Fibroblast of skin of left biceps (primary cell): ENCODE data around the gene SLAIN1.

ENCODE experiments used
- DNase-seq, 2 experiments: peaks; one replicate each; pipeline ENCODE4 v3.0.0-alpha.2; 2013; ENCODE audit warnings: low read depth in 2 of 2

The SLAIN1 gene

DNA sequence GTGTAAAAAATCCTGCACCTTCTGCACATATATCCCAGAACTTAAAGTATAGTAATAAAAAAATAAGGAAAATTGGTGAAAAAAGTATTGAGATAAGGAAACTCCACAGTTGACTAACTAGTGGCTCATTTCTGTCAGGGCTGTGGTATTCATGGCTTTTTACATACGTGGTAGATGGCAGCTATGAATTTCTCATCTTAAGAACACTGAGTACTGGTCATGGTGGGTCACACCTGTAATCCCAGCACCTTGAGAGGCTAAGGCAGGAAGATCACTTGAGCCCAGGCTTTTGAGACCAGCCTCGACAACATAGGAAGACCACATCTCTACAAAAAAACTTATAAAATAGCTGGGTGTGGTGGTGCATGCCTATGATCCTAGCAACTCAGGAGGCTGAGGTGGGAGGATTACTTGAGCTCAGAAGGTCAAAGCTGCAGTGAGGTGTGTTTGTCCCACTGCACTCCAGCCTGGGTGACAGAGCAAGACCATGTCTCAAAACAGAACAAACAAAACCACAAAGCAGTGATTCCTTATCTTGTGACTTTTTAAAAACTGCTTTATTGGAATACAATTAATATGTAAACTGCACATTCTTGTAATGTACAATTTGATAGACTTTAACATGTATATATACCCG, 16.8 kb downstream of the SLAIN1 start:
- no peak for DNase-seq

DNA sequence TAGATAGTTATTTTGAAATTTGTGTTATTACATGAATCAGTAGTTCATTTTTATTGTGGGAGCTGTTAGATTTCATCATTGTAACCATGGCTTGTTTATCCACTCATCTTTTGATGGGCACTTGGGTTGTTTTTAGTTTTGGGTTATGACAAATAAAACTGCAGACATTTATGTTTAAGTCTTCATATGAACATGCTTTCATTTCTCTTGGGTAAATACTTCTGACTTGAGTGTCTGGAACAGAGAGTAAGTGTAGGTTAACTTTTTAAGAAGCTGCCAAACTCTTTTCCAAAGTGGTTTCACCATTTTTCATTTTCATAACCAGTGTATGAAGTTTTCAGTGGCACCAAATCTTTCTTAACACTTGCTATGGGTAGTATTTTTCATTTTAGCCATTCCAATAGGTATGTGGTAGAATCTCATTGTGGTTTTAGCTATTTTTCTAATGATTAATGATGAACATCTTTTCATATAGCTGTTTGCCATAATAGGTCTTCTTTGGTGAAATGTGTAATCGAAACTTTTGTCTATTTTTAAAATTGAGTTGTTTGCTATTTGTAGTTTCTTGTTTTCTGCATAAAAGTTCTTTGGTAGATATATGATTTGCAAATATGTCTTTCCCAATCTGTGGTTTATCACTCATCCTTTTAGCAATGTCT, 17.9 kb downstream of the SLAIN1 start:
- no peak for DNase-seq

DNA sequence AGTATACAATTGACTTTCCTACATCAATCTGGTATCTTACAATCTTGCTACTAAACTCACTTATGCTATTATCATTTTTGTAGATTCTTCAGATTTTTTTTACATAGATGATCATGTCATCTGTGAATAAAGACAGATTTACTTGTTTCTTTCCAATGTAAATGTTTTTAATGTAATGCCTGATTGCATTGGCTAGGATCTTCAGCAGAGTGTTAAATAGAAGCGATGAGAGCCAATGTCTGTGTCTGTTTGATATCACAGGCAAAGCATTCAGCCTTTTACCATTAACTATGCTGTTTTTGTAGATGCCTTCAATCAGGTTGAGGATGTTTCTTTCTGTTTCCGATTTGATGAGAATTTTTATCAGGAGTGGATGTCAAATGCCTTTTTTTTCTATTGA, 19.2 kb downstream of the SLAIN1 start:
- DNase-seq, result no peak

DNA sequence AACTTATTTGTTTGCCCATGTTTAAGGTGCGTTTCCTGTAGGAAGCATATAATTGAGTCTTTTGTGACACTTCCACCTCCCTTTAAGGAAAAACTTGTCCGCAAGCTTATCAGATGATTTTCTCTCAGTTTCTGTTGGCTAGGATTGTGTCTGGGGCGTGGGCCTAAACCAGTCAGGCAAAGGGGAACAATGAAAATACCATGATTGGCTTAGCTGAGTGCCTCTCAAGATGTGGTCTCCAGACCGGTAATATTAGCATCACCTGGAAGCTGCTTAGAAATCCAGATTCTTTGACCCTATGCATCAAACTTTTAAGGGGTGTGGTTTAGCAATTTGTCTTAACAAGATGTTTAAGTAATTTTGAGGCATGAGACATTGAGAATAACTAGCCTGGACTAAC, 20.0 kb downstream of the SLAIN1 start:
- DNase-seq, result no peak

DNA sequence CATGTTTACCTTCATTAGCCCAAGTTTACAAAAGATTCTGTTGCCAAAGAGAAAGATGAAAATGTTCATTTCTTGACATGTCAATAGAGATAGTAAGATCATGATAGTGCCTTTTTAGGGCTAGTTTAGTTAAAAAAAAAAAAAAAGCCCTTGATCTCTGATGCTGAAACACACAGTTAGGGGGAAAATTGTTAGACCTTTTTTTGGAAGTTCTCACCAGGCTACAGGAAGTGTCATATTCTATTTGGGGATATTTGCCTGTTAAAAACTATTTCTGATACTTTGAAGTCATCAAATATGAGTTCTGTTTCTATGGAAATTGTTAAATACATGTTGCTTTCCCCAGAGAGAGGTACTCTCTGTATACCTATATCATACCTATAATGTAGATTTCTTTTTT, 21.6 kb downstream of the SLAIN1 start:
- DNase-seq, result no peak

DNA sequence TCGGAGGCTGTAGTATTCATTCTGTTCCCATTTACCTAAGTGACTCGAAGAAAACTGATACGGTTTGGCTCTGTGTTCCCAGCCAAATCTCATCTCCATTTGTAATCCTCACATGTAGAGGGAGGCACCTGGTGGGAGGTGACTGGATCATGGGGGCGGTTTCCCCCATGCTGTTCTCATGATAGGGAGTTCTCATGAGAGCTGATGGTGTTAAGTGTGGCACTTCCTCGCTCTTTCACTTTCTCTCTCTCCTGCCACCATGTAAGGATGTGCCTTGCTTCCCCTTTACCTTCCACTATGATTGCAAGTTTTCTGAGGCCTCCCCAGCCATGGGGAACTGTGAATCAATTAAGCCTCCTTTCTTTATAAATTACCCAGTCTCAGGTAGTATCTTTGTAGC, 23.5 kb downstream of the SLAIN1 start:
- DNase-seq, result no peak

DNA sequence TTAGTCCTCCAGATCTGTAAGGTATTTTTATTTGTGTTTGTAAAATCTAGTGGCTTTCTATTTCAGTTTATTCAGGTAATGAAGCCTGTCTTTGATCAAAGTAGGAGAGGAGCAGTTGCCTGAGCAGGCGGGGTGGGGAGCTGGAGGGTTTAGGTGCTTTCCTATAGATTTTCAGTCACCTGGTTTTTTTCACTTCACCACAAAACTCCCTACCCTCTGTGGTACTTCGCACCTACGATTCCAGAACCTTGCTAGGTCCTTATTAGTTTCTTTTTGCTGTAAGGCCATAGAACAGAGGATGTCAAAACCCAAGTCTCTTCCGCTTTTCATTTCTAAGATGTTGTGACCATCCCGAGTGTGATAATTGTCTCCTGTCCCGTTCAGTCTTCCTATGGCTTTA, 26.6 kb downstream of the SLAIN1 start:
- DNase-seq, result no peak

DNA sequence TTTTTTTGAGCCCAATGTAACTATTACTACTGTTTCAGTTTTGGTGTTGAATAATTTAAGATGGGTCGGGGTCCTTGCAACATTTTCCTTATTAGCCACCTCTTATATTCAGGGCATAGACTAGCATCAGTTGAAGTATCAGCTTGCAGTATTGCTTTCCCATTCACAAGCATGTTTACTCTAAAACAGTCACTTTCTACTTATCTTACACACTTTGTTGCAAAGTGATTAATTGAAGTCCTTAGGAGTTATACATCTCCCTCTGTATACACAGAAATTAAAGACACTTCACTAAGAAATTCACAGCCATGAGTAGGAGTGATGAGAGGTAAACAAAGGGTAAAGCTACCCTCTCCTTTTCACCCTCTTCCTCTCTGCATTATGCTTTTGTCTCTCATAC, 27.6 kb downstream of the SLAIN1 start:
- no peak for DNase-seq

DNA sequence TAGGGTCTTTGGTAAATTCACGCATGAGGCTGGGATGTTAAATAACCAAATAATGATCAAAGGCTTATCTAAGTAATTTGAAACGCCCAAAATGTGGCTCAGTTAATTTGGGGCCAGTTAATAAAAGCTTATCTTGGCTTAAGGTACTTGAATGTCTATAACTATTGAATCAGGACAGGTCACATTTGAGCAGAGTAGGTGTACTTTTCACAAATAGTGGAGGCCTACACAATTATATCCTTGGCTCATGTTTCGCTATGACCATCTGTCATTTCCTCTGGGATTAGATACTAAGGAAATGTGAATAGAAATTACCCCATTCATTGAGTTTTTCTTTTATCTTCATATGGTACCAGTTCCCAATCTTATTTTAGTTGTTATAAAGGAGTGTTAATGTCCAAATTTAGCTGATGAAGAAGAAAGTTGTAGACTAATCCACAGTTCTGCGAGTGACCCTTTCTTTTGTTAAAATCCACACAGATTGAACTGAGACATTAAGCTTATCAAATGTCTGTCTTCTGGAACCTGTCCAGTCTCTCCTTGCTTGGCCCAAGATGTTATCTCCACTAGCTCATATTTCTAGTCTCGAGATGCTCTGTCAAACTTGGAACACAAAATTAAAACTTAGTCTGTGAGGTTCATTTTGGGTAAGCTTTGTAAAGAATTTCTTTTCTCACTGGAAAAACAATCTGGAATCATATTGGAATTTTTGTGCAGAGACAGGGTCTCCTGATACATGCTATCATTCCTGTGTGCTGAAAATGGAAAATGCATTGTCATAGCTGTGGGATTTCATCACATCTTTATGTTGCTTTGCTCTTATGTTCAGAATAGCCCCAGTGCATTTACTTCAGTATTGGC, 31.0 kb downstream of the SLAIN1 start:
- DNase-seq, result no peak

DNA sequence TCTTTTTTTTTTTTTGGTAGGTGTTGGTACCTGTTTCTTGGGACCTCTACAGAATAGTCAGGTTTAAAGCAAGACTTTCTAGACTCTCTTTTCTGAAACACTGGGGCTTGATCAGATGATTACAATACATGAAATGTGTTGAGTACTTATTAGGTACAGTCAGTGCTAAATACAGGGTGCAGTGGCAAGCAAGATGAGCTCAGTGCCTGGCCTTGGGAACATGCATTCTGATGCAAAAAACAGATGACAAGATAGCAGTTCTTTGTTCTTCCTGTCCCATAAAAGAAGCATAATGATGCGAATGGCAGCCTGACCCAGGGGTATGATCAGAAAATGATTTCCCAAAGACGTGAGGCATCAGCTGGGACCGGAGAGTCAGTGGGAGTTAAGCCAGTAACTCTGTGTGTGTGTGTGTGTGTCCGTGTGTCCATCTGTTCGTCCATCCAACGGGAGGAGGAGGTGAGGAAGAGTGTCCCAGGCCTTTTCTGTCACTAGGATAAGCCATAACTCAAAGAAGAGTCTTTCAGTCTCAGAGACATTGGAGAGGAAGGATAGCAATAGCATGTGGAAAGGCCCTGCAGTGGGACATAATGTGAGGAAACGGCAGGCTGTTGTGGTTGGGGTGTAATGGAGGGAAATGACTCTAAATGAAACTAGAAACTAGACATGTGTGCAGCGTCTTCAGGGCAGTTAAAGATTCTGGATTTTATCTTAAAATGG, 32.2 kb downstream of the SLAIN1 start:
- no peak for DNase-seq

DNA sequence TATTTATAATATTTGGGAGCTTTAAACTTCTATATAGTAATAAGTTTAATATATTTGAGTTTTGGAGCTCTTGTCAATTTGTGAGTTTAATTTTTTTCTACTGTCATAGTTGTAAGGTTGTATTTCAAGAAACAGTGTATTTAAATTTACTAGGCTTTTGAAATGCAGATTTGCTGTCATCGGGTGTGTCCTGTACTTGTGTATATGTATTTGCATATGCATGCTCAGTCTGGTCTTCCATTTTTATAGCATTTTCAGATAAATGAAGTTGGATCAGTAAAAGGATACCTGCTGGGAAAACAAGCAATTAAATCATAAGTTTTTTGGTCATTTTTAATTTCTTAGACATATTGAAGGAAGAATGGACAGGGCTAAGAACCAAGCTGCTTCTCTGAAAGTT, 33.1 kb downstream of the SLAIN1 start:
- no peak for DNase-seq

DNA sequence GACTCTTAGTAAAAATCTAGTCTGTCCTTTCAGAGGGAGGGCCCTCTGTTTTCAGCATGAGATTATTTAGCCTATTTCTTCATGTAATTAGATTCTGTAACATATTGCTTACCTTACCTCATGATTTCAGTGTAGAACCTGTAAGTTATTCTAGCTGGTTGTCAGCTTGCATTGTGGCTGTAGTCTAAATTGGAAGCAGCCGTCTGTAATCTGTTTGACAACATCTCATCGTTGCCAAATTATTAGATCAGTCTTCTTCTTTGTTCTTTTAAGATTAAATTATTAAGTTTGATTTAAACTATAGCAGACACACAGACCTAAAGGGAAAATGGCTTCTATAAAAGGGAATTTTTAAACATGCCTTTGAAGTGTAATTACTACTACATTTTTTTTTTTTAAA, 34.8 kb downstream of the SLAIN1 start:
- DNase-seq, result no peak

DNA sequence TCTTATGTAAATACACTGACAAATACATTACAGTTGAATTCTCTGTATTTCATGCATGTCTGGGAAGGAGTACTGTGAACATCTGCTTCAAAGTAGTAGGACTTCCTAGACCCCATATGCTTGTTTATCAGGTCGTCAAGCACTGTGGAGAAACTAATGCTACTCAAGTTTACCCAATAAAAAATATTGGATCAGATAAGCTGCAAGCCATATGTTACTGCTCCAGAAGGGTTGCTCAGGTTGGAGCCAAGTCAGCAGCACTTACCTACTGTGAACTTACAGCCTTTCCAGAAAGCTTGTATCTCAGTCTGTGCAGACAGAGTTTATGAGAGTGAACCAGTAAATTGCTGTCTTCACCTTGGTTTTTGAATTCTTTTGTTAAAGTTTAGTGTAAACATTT, 36.2 kb downstream of the SLAIN1 start:
- DNase-seq, result no peak

DNA sequence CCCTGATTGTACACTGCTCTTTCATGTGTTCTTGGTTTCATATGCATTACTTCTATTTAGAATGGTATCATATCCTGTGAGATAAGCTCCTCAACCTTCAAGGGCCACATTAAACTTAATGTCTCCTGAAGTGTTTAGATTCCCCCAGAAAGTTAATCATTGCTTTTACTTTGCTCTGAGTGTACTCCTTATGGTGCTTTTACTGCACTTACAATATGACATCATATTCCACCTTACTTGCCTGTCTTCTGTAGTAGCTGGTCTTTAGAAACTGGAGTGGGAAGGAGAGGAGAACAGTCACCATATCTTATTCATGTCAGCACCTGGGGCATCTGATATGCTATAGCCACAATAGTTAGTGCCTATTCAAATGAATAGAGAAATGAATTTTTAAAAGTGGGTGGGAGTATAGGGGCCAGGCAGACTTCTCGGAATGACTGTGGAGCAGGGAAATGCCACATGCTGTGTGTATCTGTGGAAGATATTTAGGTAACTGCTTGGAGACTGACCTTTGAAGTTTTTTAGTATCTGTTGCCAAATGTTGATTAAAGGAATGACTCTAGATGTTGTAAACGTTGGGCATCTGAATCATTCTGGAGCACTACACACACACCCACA, 40.2 kb downstream of the SLAIN1 start:
- DNase-seq, result no peak

DNA sequence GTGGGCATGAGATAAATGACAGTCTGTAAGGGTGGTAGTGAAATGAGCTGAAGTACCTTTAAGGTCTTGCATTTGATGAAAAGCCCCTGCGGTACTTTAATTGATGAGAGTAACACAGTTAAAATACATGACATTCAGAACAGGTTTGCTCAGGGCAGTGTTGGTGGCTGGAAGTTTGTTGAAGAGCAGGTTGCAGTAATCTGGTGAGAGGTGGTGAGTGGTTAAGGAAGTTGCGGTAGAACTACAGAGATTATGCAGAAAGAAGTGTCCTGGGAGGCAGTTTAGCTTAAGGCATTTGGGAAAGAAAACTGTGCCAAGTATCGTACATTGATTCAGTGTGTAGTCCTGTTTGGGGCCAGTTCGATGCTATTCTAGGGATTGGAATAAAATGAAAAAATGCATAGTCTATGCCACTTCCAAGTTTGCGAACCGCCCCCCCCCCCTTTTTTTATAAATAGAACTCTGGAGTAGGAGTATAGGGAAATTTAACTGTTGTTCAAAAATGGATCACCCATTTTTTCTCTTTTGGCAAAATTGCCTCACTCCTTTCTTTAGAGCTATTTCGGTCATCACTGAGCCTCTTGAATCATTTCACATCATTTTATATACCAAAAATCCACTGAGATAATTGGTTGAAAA, 42.7 kb downstream of the SLAIN1 start:
- DNase-seq, result no peak

DNA sequence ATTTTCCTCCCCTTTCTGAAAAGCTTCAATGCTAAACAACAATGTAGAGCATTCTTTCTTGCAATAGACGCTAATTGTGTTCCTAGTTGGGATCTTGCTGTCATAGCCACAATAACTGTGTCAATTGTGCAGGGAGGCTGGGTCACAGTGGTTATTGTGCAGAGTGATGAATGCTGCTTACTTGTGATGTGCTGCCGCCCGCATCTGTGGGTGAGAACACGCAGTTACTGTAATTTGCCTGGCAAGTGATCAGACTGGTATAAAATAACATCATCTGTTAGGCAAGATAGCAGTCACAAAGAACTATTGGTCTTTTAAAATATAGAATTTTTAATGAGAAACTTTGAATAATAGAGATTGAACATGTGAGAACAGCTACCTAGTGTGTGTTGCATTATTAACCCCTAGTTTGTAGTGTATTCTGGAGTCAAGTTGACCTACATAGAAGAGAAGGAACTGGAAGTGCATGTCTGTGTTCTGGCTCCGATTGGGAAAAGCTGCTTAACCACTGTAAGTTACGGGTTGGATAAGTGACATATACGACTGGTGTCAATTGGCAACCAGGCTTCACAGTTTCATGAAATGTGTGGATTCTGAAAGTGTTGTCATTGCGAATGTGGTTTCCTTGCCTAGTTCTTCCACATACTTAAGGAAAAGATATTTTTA, 43.6 kb downstream of the SLAIN1 start:
- no peak for DNase-seq

DNA sequence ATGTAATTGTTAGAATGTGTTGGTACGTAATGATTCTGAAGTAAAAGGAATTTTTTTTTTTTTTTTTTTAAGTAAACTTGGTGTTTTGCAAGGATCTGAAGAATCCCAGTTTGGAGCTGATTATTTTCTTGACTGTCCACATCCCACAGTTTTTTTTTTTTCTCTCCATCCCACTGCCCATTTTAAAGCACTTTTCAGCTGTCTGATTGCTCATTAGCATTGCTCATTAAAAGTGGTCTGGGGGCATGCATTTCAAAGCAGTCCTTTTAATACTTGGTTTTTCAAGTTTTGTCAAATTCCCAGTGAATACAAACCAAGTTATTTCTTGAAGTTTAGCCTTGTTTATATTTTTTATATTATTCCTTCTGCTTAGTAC, 44.1 kb downstream of the SLAIN1 start:
- DNase-seq, result no peak

DNA sequence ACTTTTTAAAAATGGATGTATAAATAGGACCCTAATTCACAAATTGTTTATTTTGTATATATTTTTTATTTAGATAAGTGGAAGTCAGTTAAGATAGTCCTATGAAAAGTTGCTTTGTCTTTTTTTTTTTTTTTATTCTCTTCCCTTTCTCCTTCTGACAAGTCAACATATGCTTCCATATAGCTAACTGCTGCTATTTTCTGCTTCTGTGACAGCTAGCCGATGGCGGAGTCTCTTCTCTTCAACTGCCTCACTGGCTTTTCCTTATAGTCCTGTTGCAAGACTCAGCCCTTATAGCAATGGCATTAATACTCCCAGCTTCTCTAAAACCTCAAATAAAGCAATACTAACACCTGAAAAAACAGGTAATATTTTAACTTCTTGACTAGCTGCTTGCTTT, 45.3 kb downstream of the SLAIN1 start:
- no peak for DNase-seq

DNA sequence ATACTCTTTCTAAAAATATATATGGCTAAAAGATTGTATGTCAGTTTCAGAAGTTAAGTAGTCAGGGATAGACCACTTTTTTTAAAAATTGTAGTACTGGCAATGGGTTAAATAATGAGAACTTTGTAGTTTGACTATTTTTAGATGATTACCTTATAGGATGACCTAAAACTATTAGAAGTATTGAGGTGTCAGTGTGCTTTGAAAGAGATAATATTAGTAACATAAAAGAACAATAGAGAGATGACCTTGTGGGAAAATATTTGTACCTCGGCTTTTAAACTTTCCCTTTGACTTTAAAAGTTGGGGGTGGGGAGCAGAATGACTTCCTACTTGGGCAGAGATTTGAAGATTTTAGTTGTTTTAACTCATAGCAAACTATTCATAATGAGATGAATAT, 48.3 kb downstream of the SLAIN1 start:
- no peak for DNase-seq

DNA sequence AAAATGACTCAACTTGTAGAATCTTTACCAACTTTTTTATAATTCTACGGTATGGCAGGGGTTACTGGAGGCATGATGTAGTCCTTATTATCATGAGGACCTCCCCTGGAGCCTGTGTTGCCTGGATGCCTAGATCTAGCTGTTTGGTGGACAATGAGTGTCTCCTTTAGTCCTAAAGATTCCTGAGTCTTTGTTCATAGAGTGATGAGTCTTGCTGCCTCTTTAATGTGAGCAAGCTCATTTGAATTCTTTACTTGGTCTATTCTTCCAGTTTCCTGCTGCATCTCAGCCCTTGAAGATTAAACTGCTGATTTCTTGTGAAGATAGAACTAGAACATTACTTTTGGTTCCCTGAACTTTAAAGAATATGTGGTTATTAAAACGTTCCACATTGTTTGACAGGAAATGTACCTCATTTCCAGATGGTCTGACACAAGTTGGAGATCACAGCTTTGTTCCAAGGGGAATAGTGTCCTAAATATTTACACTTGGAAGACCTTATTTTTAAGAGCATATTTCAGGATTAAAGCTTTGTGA, 51.9 kb downstream of the SLAIN1 start:
- no peak for DNase-seq
